K562 treated with DMSO at 1 percent for 24 hours (cell line): ENCODE data around the gene ZNF221. TPM values are rescaled to one million over a fixed set of nuclear protein-coding genes. Genes with fewer than 3 reads are reported as not detected.

ENCODE experiments used
- total RNA-seq: library from RNA; unstranded; fragments of 300-600 nt; gene quantifications from 2 replicates; pipeline ENCODE4 v1.2.3, GENCODE V29; 2022; ENCODE audit warnings: low read depth; ENCODE audit not compliant: insufficient read depth

The ZNF221 gene
- 0.38 and 0.61 TPM in 2 replicates for total RNA-seq

GRCh38 chr19:43950834-43951645, at the start of gene ZNF221:
TSS of gene ZNF221 (plus strand) at chr19:43951228. CDS start at chr19:43962727, 11,499 bp downstream.

GRCh38 chr19:43934985-43935708, 15.9 kb upstream of the ZNF221 start, which contains the start of gene ZNF45:
TSS of gene ZNF45 (minus strand) at chr19:43935282. CDS start at chr19:43922185, 13,097 bp downstream.

DNA sequence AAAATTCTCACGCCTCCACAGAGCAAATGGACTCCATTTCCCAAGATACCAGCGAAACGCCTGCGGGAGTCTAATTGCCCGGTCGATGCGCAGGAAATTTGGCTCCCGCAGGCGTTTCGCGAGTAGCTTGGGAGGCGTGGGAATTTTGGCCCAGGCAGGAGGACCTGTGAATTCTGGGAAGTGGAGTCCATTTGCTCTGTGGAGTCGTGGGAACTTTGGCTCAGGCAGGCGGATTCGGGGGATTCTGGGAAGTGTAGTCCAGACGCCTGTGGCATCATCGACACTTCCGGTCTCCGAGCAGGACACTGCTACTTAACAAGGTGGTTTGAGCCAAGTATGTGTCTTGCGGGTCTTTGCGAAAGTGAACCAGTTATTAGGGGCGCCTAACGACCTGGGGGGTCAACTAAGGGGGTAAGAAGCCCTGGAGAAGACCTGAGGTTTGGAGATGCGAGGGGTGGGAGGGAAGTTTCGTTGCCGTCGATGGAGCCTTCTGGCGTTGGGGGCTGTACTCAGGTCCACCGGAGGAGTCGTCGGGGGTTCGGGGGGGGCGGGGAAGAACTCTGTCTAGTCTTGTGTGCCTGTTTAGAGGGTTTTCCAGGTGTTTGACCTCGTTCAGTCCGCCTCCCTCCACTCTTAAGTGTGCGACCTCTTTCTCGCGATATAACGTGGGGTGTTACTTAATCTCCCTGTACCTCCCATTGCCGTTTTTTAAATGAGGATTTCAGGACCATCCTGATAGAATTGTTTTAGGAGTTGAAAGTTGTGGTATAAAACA, 33.1 kb downstream of the ZNF221 start, which contains the start of gene ZNF155:
Gene ZNF155, plus strand, starts transcription at position 277 of the 775 bp plus-strand sequence. CDS start 4,356 bp downstream, outside the sequence.

GRCh38 chr19:44002566-44003460, 51.8 kb downstream of the ZNF221 start, which contains the start of gene ZNF230:
TSS of gene ZNF230 (plus strand) at chr19:44002957. CDS start at chr19:44007079, 4,122 bp downstream.

Other genes with a start within 250 kb of the ZNF221 start
- gene IRGC, start 235.2 kb upstream of the ZNF221 start, total RNA-seq: not detected in 2 replicates
- gene SMG9, start 196.3 kb upstream of the ZNF221 start, total RNA-seq: 35.8 and 36.2 TPM in 2 replicates
- 9.6 and 13.3 TPM in 2 replicates for gene KCNN4, start 170.3 kb upstream of the ZNF221 start, total RNA-seq
- 0.42 and 0.65 TPM in 2 replicates for gene LYPD5, start 148.8 kb upstream of the ZNF221 start, total RNA-seq
- 2.8 and 4.5 TPM in 2 replicates for gene ZNF283, start 123.9 kb upstream of the ZNF221 start, total RNA-seq
- 0.95 and 3.1 TPM in 2 replicates for gene ZNF404, start 67.3 kb upstream of the ZNF221 start, total RNA-seq
- gene ZNF45, start 15.9 kb upstream of the ZNF221 start, total RNA-seq: 3.9 and 6.3 TPM in 2 replicates
- 0.46 TPM in 1 of 2 replicates, not detected in the other for gene ZNF155, start 33.0 kb downstream of the ZNF221 start, total RNA-seq
- gene ZNF230, start 51.7 kb downstream of the ZNF221 start, total RNA-seq: 0.96 and 1.4 TPM in 2 replicates
- gene ZNF222, start 74.2 kb downstream of the ZNF221 start, total RNA-seq: 2.1 and 3.5 TPM in 2 replicates
- gene ZNF223, start 100.8 kb downstream of the ZNF221 start, total RNA-seq: 1.5 and 1.6 TPM in 2 replicates
- gene ZNF284, start 120.9 kb downstream of the ZNF221 start, total RNA-seq: 0.27 TPM in 1 of 2 replicates, not detected in the other
- gene ZNF224, start 143.1 kb downstream of the ZNF221 start, total RNA-seq: 4.0 and 8.9 TPM in 2 replicates
- 1.1 and 2.1 TPM in 2 replicates for gene ZNF225, start 162.2 kb downstream of the ZNF221 start, total RNA-seq
- 0.76 and 1.4 TPM in 2 replicates for gene ZNF234, start 190.3 kb downstream of the ZNF221 start, total RNA-seq
- gene ZNF226, start 213.9 kb downstream of the ZNF221 start, total RNA-seq: 8.8 and 10.9 TPM in 2 replicates